ENCODE measurements around the gene P2RY6. TPM values are rescaled to one million over a fixed set of nuclear protein-coding genes. Genes with fewer than 3 reads are reported as not detected.
A peak's percentile ranks its signal among the peaks of the same experiment; 100 is the strongest.

Gene P2RY6
- total RNA-seq, 4 donors from 2014 or later = 0.63 to 3.3 (median 0.90) TPM; not detected in 1

DNA sequence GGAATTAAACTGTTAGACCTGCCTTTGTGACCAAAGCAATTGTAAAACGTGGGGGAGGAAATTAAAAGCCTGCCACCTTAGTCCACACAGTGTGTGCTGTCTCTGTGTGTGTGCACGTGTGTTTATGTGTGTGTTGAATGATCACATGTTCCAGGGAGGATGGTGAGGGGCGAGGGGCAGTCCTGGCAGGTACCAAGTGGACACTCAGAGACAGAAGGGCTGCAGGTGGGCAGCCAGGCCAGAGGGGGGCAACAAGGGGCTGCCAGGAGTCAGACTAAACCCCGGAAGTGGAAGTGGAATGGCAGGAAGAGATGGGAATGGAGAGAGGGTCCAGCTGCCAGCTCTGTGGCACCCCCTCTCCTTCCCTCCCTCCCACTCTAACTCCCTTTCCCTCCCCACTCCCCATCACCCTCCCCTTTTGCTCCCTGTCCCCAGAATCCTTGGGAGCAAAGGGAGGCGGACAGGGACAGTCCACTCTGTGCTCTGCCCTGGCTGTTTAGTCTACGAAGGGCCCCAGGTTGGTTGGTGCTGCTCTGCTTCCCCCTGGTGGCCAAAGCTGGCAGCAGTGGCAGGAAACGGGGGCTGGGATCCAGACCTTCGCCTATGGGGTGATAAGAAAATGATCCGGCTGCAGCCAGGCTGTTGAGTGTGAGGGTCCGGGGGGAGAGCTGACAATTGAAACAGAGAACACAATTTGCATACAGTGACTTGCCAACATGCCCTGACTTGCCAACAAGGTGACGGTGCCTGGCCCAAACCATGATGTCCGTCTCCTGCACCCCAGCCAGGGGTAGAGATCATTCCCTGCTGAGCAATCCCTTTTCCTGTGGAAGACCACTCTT lies 29.7 kb upstream of the P2RY6 start:
- no peaks in the 10 kb centered on the region for H3K27me3 ChIP-seq
- H3K4me1 ChIP-seq = peaks cover 0 to 27% (median 0%) of the 10 kb centered on the region in 4 donors
- TF ChIP-seq, protein P1, sequence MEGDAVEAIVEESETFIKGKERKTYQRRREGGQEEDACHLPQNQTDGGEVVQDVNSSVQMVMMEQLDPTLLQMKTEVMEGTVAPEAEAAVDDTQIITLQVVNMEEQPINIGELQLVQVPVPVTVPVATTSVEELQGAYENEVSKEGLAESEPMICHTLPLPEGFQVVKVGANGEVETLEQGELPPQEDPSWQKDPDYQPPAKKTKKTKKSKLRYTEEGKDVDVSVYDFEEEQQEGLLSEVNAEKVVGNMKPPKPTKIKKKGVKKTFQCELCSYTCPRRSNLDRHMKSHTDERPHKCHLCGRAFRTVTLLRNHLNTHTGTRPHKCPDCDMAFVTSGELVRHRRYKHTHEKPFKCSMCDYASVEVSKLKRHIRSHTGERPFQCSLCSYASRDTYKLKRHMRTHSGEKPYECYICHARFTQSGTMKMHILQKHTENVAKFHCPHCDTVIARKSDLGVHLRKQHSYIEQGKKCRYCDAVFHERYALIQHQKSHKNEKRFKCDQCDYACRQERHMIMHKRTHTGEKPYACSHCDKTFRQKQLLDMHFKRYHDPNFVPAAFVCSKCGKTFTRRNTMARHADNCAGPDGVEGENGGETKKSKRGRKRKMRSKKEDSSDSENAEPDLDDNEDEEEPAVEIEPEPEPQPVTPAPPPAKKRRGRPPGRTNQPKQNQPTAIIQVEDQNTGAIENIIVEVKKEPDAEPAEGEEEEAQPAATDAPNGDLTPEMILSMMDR (IDR thresholded peaks at IDR 0.05) = peak; percentile 71 to 92 (median 85)
- TF ChIP-seq EP300 (IDR thresholded peaks at IDR 0.05) = no peak
- peak; percentile 53 to 76 for DNase-seq (ENCODE audit: low spot score in 2 of 2)
- 17 to 35% methylated on average over 10 to 12 of the region's 12 CpGs for WGBS, 2 donors
- H3K4me3 ChIP-seq = peak overlapping the region in 1 of 4 donors; percentile 24
- no peaks in the 10 kb centered on the region for H3K36me3 ChIP-seq
- H3K9me3 ChIP-seq = no peaks in the 10 kb centered on the region
- no peak overlapping the region for H3K27ac ChIP-seq

- no peaks in the 10 kb centered on the region for H3K27me3 ChIP-seq
- no peak for DNase-seq (ENCODE audit: low spot score in 2 of 2)
- no peaks in the 10 kb centered on the region for H3K36me3 ChIP-seq
- H3K4me1 ChIP-seq = peaks cover 0 to 27% (median 0%) of the 10 kb centered on the region in 4 donors
- no peak overlapping the region for H3K27ac ChIP-seq
- no peak overlapping the region for H3K4me3 ChIP-seq
- WGBS, 2 donors = 85 to 86% methylated on average over 8 of the region's 8 CpGs
- TF ChIP-seq EP300 (IDR thresholded peaks at IDR 0.05) (no peak), POLR2A (IDR thresholded peaks at IDR 0.05) (no peak)
- TF ChIP-seq, protein P1 (IDR thresholded peaks at IDR 0.05) = no peak
- no peaks in the 10 kb centered on the region for H3K9me3 ChIP-seq
Observed at GRCh38 chr11:73243093-73243485, 29.0 kb upstream of the P2RY6 start.

- Histone ChIP-seq H3K27me3 (no peaks in the 10 kb centered on the region), H3K4me3 (no peak overlapping the region), H3K27ac (no peak overlapping the region), H3K36me3 (no peaks in the 10 kb centered on the region), H3K4me1 (peaks cover 0 to 25% (median 0%) of the 10 kb centered on the region in 4 donors), H3K9me3 (no peaks in the 10 kb centered on the region)
- TF ChIP-seq POLR2A (IDR thresholded peaks at IDR 0.05) = no peak
- TF ChIP-seq, protein P1 (IDR thresholded peaks at IDR 0.05) = no peak
- TF ChIP-seq EP300 (IDR thresholded peaks at IDR 0.05) = no peak
- 57 to 63% methylated on average over 4 of the region's 4 CpGs for WGBS, 2 donors
- DNase-seq (ENCODE audit: low spot score in 2 of 2) = no peak
Observed at GRCh38 chr11:73244589-73245240, 27.4 kb upstream of the P2RY6 start.

DNA sequence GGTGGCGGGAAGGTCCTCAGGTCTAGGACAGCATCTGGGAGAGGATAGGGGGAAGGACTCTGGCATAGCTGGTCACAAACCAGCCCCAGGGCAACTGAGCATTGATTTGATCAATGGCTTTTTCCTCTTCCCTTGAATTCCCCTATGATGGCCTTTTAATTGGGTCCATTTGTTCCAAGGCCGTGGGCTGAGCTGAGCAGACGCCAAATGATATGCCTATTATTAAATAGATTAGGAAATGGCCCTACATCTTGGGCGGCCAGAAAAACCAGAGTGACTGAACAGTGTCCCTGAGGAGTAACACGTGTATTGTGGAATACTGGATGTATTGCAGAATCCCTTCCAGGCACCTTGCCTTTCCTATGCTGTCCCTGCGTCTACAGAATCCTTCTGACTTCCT lies 26.7 kb upstream of the P2RY6 start:
- H3K9me3 ChIP-seq = no peaks in the 10 kb centered on the region
- no peaks in the 10 kb centered on the region for H3K27me3 ChIP-seq
- WGBS, 2 donors = 59 to 63% methylated on average over 6 of the region's 6 CpGs
- TF ChIP-seq, protein P1 (IDR thresholded peaks at IDR 0.05) = no peak
- DNase-seq (ENCODE audit: low spot score in 2 of 2) = no peak
- H3K27ac ChIP-seq = no peak overlapping the region
- no peaks in the 10 kb centered on the region for H3K36me3 ChIP-seq
- no peak overlapping the region for H3K4me3 ChIP-seq
- peaks cover 0 to 18% (median 0%) of the 10 kb centered on the region in 4 donors for H3K4me1 ChIP-seq

- WGBS, 2 donors = 59 to 68% methylated on average over 2 of the region's 2 CpGs
- Histone ChIP-seq H3K36me3 (no peaks in the 10 kb centered on the region), H3K4me3 (no peak overlapping the region), H3K9me3 (no peaks in the 10 kb centered on the region), H3K27ac (no peak overlapping the region), H3K4me1 (peaks cover 0 to 15% (median 0%) of the 10 kb centered on the region in 4 donors), H3K27me3 (no peaks in the 10 kb centered on the region)
- DNase-seq (ENCODE audit: low spot score in 2 of 2) = no peak
- TF ChIP-seq, protein P1 (IDR thresholded peaks at IDR 0.05) = no peak
- TF ChIP-seq POLR2A (IDR thresholded peaks at IDR 0.05) (no peak), EP300 (IDR thresholded peaks at IDR 0.05) (no peak)
Observed at GRCh38 chr11:73246303-73246702, 25.8 kb upstream of the P2RY6 start.
